ENCODE measurements around the gene ARHGEF28. TPM values are rescaled to one million over a fixed set of nuclear protein-coding genes. Genes with fewer than 3 reads are reported as not detected.

The ARHGEF28 gene
- total RNA-seq, 3 donors from 2014 or later (not counting 1 experiment from before 2014, with no cell fraction given), result 2.3 to 7.1 (median 5.8) TPM

DNA sequence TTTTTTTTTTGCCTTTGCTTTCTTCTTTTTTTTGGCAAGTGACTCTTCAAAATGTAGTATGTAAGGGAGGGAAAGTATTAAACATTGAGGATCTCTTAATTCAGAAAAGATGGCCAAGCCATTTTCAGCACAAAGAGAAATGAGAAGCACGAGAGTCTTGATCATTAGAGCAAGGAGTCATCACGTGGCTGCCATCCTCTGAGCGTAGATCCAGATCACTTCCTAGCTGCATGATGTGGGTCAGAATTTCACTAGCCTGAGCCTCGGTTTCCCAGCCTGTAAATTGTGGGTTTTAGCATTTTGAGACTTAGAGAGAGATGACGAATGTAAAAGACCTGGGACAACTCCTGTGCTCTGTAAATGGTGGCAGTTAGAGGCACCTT, 312.9 kb downstream of the ARHGEF28 start:
- H3K36me3 Mint-ChIP-seq, result no peaks in the 10 kb centered on the region
- peaks cover 3% of the 10 kb centered on the region for H3K27me3 ChIP-seq (ENCODE audit: control insufficient read depth, insufficient read depth, low read length)
- ATAC-seq (no peak), DNase-seq (no peak)
- H3K9me3 ChIP-seq (ENCODE audit: control insufficient read depth, insufficient read depth, low read length), result no peaks in the 10 kb centered on the region
- no peaks in the 10 kb centered on the region for H3K9me3 Mint-ChIP-seq
- H3K4me1 ChIP-seq (ENCODE audit: control insufficient read depth, insufficient read depth, low read length), result no peaks in the 10 kb centered on the region
- 74% methylated on average over 5 of the region's 5 CpGs for WGBS (ENCODE audit: insufficient coverage)
- H3K4me3 Mint-ChIP-seq, result no peak overlapping the region
- peaks cover 18 to 42% of the 10 kb centered on the region in 2 donors for H3K27me3 Mint-ChIP-seq (ENCODE audit: low read depth in 2 of 2)
- no peak overlapping the region for H3K27ac Mint-ChIP-seq
- intact Hi-C loops (cut with micrococcal nuclease), result no loop called here
- no peak overlapping the region for H3K4me3 ChIP-seq (ENCODE audit: low read length)
- no peaks in the 10 kb centered on the region for H3K36me3 ChIP-seq (ENCODE audit: control insufficient read depth, insufficient read depth, low read length)
- H3K4me1 Mint-ChIP-seq, result no peaks in the 10 kb centered on the region
- H3K27ac ChIP-seq (ENCODE audit: low read length), result no peak overlapping the region
- TF ChIP-seq, protein P1, sequence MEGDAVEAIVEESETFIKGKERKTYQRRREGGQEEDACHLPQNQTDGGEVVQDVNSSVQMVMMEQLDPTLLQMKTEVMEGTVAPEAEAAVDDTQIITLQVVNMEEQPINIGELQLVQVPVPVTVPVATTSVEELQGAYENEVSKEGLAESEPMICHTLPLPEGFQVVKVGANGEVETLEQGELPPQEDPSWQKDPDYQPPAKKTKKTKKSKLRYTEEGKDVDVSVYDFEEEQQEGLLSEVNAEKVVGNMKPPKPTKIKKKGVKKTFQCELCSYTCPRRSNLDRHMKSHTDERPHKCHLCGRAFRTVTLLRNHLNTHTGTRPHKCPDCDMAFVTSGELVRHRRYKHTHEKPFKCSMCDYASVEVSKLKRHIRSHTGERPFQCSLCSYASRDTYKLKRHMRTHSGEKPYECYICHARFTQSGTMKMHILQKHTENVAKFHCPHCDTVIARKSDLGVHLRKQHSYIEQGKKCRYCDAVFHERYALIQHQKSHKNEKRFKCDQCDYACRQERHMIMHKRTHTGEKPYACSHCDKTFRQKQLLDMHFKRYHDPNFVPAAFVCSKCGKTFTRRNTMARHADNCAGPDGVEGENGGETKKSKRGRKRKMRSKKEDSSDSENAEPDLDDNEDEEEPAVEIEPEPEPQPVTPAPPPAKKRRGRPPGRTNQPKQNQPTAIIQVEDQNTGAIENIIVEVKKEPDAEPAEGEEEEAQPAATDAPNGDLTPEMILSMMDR (IDR thresholded peaks at IDR 0.05), result no peak

DNA sequence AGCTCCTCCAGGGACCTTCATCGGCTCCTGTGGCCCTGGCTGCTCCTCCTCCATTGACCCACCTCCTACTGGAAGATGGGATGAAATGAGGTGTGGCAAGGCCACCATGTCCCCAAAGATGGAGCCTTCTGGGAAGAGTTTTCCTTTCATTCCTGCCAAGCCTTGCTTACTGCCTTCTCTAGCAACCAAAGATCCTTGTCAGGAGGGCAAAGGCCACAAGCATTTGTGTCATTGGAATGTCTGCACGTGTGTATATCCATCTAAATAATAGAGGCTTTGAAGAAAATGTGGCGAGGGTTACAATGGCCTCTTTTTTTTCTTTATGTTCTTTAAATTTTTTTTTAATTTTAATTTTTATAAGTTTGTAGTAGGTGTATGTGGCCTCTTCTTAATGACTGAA, 313.6 kb downstream of the ARHGEF28 start:
- H3K27me3 ChIP-seq (ENCODE audit: control insufficient read depth, insufficient read depth, low read length), result peaks cover 3% of the 10 kb centered on the region
- intact Hi-C loops (cut with micrococcal nuclease), result no loop called here
- Mint-ChIP-seq H3K9me3 (no peaks in the 10 kb centered on the region), H3K27me3 (ENCODE audit: low read depth in 2 of 2) (peaks cover 15 to 36% of the 10 kb centered on the region in 2 donors), H3K27ac (no peak overlapping the region), H3K4me1 (no peaks in the 10 kb centered on the region), H3K36me3 (no peaks in the 10 kb centered on the region), H3K4me3 (no peak overlapping the region)
- WGBS (ENCODE audit: insufficient coverage), result 84% methylated on average over 2 of the region's 3 CpGs
- H3K4me3 ChIP-seq (ENCODE audit: low read length), result no peak overlapping the region
- H3K4me1 ChIP-seq (ENCODE audit: control insufficient read depth, insufficient read depth, low read length), result no peaks in the 10 kb centered on the region
- TF ChIP-seq, protein P1 (IDR thresholded peaks at IDR 0.05), result no peak
- H3K27ac ChIP-seq (ENCODE audit: low read length), result no peak overlapping the region
- no peak for DNase-seq
- no peaks in the 10 kb centered on the region for H3K9me3 ChIP-seq (ENCODE audit: control insufficient read depth, insufficient read depth, low read length)
- no peak for ATAC-seq
- no peaks in the 10 kb centered on the region for H3K36me3 ChIP-seq (ENCODE audit: control insufficient read depth, insufficient read depth, low read length)

DNA sequence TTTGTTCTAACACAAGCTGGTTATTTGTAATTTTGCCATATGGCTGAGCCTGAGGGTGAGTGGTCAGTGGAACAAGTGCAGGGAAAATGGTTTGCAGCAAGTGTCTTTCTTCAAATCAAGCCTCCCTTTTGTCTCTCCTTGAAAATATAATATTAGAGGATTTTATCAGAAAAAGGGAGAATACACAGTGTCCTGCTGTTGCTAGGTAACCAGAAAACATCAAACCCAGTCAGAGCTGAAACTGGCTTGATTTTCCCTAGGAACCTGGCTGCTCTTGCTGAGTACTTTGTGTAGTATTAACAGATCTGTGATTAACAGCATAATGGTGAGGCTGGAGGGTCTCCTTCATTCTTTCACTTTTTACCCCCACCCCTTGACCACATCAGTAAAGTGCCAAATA, 314.0 kb downstream of the ARHGEF28 start:
- Histone ChIP-seq H3K27me3 (ENCODE audit: control insufficient read depth, insufficient read depth, low read length) (peaks cover 3% of the 10 kb centered on the region), H3K27ac (ENCODE audit: low read length) (no peak overlapping the region), H3K4me3 (ENCODE audit: low read length) (no peak overlapping the region), H3K4me1 (ENCODE audit: control insufficient read depth, insufficient read depth, low read length) (no peaks in the 10 kb centered on the region), H3K9me3 (ENCODE audit: control insufficient read depth, insufficient read depth, low read length) (no peaks in the 10 kb centered on the region), H3K36me3 (ENCODE audit: control insufficient read depth, insufficient read depth, low read length) (no peaks in the 10 kb centered on the region)
- intact Hi-C loops (cut with micrococcal nuclease), result no loop called here
- no peak overlapping the region for H3K27ac Mint-ChIP-seq
- ATAC-seq, result no peak
- H3K4me3 Mint-ChIP-seq, result no peak overlapping the region
- H3K4me1 Mint-ChIP-seq, result no peaks in the 10 kb centered on the region
- TF ChIP-seq, protein P1 (IDR thresholded peaks at IDR 0.05), result no peak
- no peaks in the 10 kb centered on the region for H3K9me3 Mint-ChIP-seq
- no peak for DNase-seq
- H3K36me3 Mint-ChIP-seq, result no peaks in the 10 kb centered on the region
- peaks cover 15 to 32% of the 10 kb centered on the region in 2 donors for H3K27me3 Mint-ChIP-seq (ENCODE audit: low read depth in 2 of 2)

DNA sequence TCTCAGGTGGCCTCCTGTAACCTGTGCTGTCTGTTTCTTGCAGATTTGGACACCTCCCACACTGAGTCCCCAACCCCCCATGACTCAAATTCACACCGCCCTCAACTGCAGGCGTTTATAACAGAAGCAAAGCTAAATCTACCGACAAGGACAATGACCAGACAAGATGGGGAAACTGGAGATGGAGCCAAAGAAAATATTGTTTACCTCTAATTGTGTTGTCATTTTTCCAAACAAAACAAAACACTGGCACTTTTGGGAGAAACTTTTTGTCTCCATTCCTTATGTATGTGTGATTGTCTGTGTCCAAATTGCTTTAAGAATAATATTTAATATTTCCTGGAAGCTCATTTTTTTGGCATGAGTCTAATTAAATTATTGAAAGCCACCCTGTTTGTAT, 314.8 kb downstream of the ARHGEF28 start:
- peaks cover 3% of the 10 kb centered on the region for H3K27me3 ChIP-seq (ENCODE audit: control insufficient read depth, insufficient read depth, low read length)
- H3K9me3 ChIP-seq (ENCODE audit: control insufficient read depth, insufficient read depth, low read length), result no peaks in the 10 kb centered on the region
- no peak overlapping the region for H3K27ac ChIP-seq (ENCODE audit: low read length)
- ATAC-seq (no peak), DNase-seq (no peak)
- H3K36me3 ChIP-seq (ENCODE audit: control insufficient read depth, insufficient read depth, low read length), result no peaks in the 10 kb centered on the region
- H3K4me1 ChIP-seq (ENCODE audit: control insufficient read depth, insufficient read depth, low read length), result no peaks in the 10 kb centered on the region
- Mint-ChIP-seq H3K27me3 (ENCODE audit: low read depth in 2 of 2) (peaks cover 11 to 26% of the 10 kb centered on the region in 2 donors), H3K36me3 (no peaks in the 10 kb centered on the region), H3K4me3 (no peak overlapping the region), H3K27ac (no peak overlapping the region), H3K9me3 (no peaks in the 10 kb centered on the region), H3K4me1 (no peaks in the 10 kb centered on the region)
- intact Hi-C loops (cut with micrococcal nuclease), result no loop called here
- 90% methylated on average over 3 of the region's 3 CpGs for WGBS (ENCODE audit: insufficient coverage)
- TF ChIP-seq, protein P1 (IDR thresholded peaks at IDR 0.05), result no peak
- no peak overlapping the region for H3K4me3 ChIP-seq (ENCODE audit: low read length)
